CD14-positive monocyte (primary cell): Measurements from ENCODE around the gene LRRC28. TPM values are rescaled to one million over a fixed set of nuclear protein-coding genes. Genes with fewer than 3 reads are reported as not detected.
"Not testable (repeated sequence)": the region's sequence is repeated elsewhere in the genome, so short reads cannot be mapped to it uniquely, and the experiment has no call there.

Experiments used
- DNase-seq, 3 donors: peaks; one replicate each; pipeline ENCODE4 v3.0.0-alpha.2; 2011 to 2022
- H2AFZ ChIP-seq: 2 replicates; pipeline ENCODE4 v1.6.0; 2012; ENCODE audit warnings: mild to moderate bottlenecking, low read depth, low read length, inconsistent platforms; ENCODE audit not compliant: insufficient read depth, poor library complexity, severe bottlenecking
- H3K27ac ChIP-seq, 2 donors: 1 replicate in 1 of 2; 2 replicates in 1 of 2; pipeline ENCODE4 v1.5.1; 2012 to 2013; ENCODE audit warnings: low read length in 2 of 2, control low read depth in 1 of 2, inconsistent platforms in 1 of 2, low read depth in 1 of 2, mild to moderate bottlenecking in 1 of 2
- H3K27me3 ChIP-seq, 2 donors: one replicate each; pipeline versions ENCODE4 v1.6.0 to v1.6.1; 2011 to 2013; ENCODE audit warnings: low read length in 2 of 2; ENCODE audit not compliant: control insufficient read depth in 2 of 2, insufficient read depth in 2 of 2
- H3K36me3 ChIP-seq, 2 donors: replicated peaks in 1 of 2; 1 replicate in 1 of 2; 2 replicates in 1 of 2; pipeline versions ENCODE4 v1.5.1 to v1.6.1; 2012 to 2013; ENCODE audit warnings: low read length in 2 of 2, control low read depth in 1 of 2, inconsistent platforms in 1 of 2, mild to moderate bottlenecking in 1 of 2; ENCODE audit not compliant: insufficient read depth in 2 of 2, control insufficient read depth in 1 of 2
- H3K4me1 ChIP-seq, 2 donors: 1 replicate in 1 of 2; 2 replicates in 1 of 2; pipeline versions ENCODE4 v1.5.1 to v1.6.1; 2012 to 2013; ENCODE audit warnings: low read length in 2 of 2, control low read depth in 1 of 2, inconsistent platforms in 1 of 2, mild to moderate bottlenecking in 1 of 2, moderate library complexity in 1 of 2; ENCODE audit not compliant: insufficient read depth in 2 of 2, control insufficient read depth in 1 of 2
- H3K4me2 ChIP-seq: replicated peaks from 2 replicates; pipeline ENCODE3; 2012; ENCODE audit warnings: low read length, moderate library complexity, mild to moderate bottlenecking; ENCODE audit not compliant: poor library complexity, severe bottlenecking; ENCODE audit errors: extremely low read depth
- H3K4me3 ChIP-seq, 3 experiments: fragments of 200-600 bp in 1 of 3; sonication (generic) in 1 of 3; replicated peaks in 1 of 3; 1 replicate in 2 of 3; 2 replicates in 1 of 3; pipeline ENCODE4 v1.5.1; 2011 to 2013; ENCODE audit warnings: low read length in 3 of 3, mild to moderate bottlenecking in 3 of 3, control low read depth in 2 of 3, low read depth in 2 of 3, inconsistent platforms in 1 of 3, moderate library complexity in 1 of 3
- H3K79me2 ChIP-seq: 2 replicates; pipeline ENCODE4 v1.6.0; 2012; ENCODE audit warnings: mild to moderate bottlenecking, control low read depth, inconsistent platforms, low read length, moderate library complexity; ENCODE audit not compliant: insufficient read depth
- H3K9ac ChIP-seq: 2 replicates; pipeline ENCODE4 v1.6.0; 2017; ENCODE audit warnings: low read length, mild to moderate bottlenecking; ENCODE audit not compliant: insufficient read depth, poor library complexity, severe bottlenecking
- H3K9me3 ChIP-seq, 2 donors: replicated peaks in 1 of 2; 1 replicate in 1 of 2; 2 replicates in 1 of 2; pipeline versions ENCODE4 v1.5.1 to v1.6.1; 2012 to 2013; ENCODE audit warnings: low read length in 2 of 2, control low read depth in 1 of 2; ENCODE audit not compliant: control insufficient read depth in 1 of 2, insufficient read depth in 1 of 2
- H4K20me1 ChIP-seq: 2 replicates; pipeline ENCODE4 v1.6.0; 2012; ENCODE audit warnings: mild to moderate bottlenecking, low read length, control low read depth, moderate library complexity; ENCODE audit not compliant: insufficient read depth
- H3K27ac Mint-ChIP-seq, 7 donors: one replicate each; pipeline ENCODE4 v1.8.0; 2020; ENCODE audit warnings: mild to moderate bottlenecking in 7 of 7, mixed read lengths in 7 of 7, moderate library complexity in 6 of 7, inconsistent platforms in 2 of 7
- H3K27me3 Mint-ChIP-seq, 3 donors: one replicate each; pipeline ENCODE4 v1.8.0; 2021 to 2022; ENCODE audit warnings: low read depth in 3 of 3, mild to moderate bottlenecking in 3 of 3, mixed read lengths in 3 of 3, moderate library complexity in 3 of 3, inconsistent platforms in 1 of 3
- H3K36me3 Mint-ChIP-seq, 2 donors: one replicate each; pipeline ENCODE4 v1.8.0; 2020; ENCODE audit warnings: mixed read lengths in 2 of 2, inconsistent platforms in 1 of 2, mild to moderate bottlenecking in 1 of 2
- H3K4me1 Mint-ChIP-seq: one replicate; pipeline ENCODE4 v1.8.0; 2020; ENCODE audit warnings: mild to moderate bottlenecking, mixed read lengths
- H3K4me3 Mint-ChIP-seq, 2 donors: one replicate each; pipeline ENCODE4 v1.8.0; 2020; ENCODE audit warnings: mild to moderate bottlenecking in 2 of 2, mixed read lengths in 2 of 2, moderate library complexity in 1 of 2
- H3K9me3 Mint-ChIP-seq, 7 donors: one replicate each; pipeline ENCODE4 v1.8.0; 2020 to 2022; ENCODE audit warnings: mixed read lengths in 7 of 7, mild to moderate bottlenecking in 6 of 7, moderate library complexity in 6 of 7, inconsistent platforms in 2 of 7
- CTCF ChIP-seq: fragments of 200-600 bp; IDR thresholded peaks from one replicate; pipeline ENCODE4 v1.8.0; 2022; ENCODE audit warnings: antibody characterized with exemption, mild to moderate bottlenecking
- WGBS: methylation state at CpG from one replicate; pipeline ENCODE4 v1.1.5; 2013; ENCODE audit warnings: missing lambda C conversion rate; ENCODE audit not compliant: insufficient coverage; 5-methylcytosine and 5-hydroxymethylcytosine counted together
- intact Hi-C, 2 donors: fragments of 100-400 bp; cut with micrococcal nuclease; formaldehyde crosslinking; loops; one replicate each; pipeline versions ENCODE4 v1.15.0 to v1.15.1; 2023
- polyA plus RNA-seq, 3 donors: library from polyadenylated mRNA; depleted of rRNA in 1 of 3; unstranded in 2 of 3; stranded (reverse) in 1 of 3; fragments of 300-500 nt in 2 of 3; fragments of >200 nt in 1 of 3; fragmentation: Illumina TruSeq in 2 of 3; gene quantifications; 1 replicate in 2 of 3; 2 replicates in 1 of 3; pipeline ENCODE4 v1.2.3, GENCODE V29; 2012 to 2021

The LRRC28 gene
- polyA plus RNA-seq, 3 donors, result 18.6 to 25.3 (median 19.8) TPM

GRCh38 chr15:99399618-99400017 lies 148.3 kb downstream of the LRRC28 start:
- Mint-ChIP-seq H3K27ac (no peak overlapping the region), H3K4me3 (no peak overlapping the region), H3K9me3 (no peaks in the 10 kb centered on the region), H3K27me3 (peaks cover 0 to 6% (median 1%) of the 10 kb centered on the region in 3 donors), H3K36me3 (no peaks in the 10 kb centered on the region), H3K4me1 (peaks cover 12% of the 10 kb centered on the region)
- Histone ChIP-seq H3K36me3 (no peaks in the 10 kb centered on the region), H3K4me2 (no peak overlapping the region), H3K4me3 (no peak overlapping the region), H3K4me1 (no peaks in the 10 kb centered on the region), H3K27me3 (no peaks in the 10 kb centered on the region), H3K79me2 (no peaks in the 10 kb centered on the region), H3K9me3 (no peaks in the 10 kb centered on the region), H3K27ac (no peak overlapping the region), H2AFZ (no peak overlapping the region), H3K9ac (no peak overlapping the region), H4K20me1 (no peaks in the 10 kb centered on the region)
- TF ChIP-seq CTCF, result no peak
- intact Hi-C loops, result no loop called here
- WGBS, result no CpG with 5 or more reads among the region's 4 CpGs
- DNase-seq, result no peak

- DNase-seq, H3K9ac ChIP-seq, H3K79me2 ChIP-seq, H3K9me3 Mint-ChIP-seq, H3K36me3 Mint-ChIP-seq, H3K4me3 ChIP-seq, H2AFZ ChIP-seq, H3K27me3 ChIP-seq, H3K27me3 Mint-ChIP-seq, H3K27ac ChIP-seq, H4K20me1 ChIP-seq, intact Hi-C loops, H3K4me1 ChIP-seq, H3K9me3 ChIP-seq, H3K36me3 ChIP-seq, H3K4me3 Mint-ChIP-seq, H3K4me2 ChIP-seq: not testable (repeated sequence)
- 100% methylated on average over 2 of the region's 4 CpGs for WGBS
- peaks cover 12% of the 10 kb centered on the region for H3K4me1 Mint-ChIP-seq
- H3K27ac Mint-ChIP-seq, result peak overlapping the region in 2 of 7 donors; percentile 1 to 35
Measured at GRCh38 chr15:99401216-99401615, 149.9 kb downstream of the LRRC28 start.
